RWPE1 (cell line): ENCODE data around the gene TMEM170B.

Source experiments
- CTCF ChIA-PET: fragments of 350-600 bp; sonication (Branson Sonifier 250); formaldehyde crosslinking; extraction: SDS; loops from one replicate; lab custom pipeline; 2021; lab: Yijun Ruan, JAX
- POLR2A ChIA-PET: fragments of 400-600 bp; formaldehyde crosslinking; extraction: SDS; loops from one replicate; lab custom pipeline; 2020; ENCODE audit warnings: antibody characterized with exemption; ENCODE audit not compliant: low non-redundant PET; lab: Yijun Ruan, JAX
- DNase-seq: peaks from one replicate; pipeline ENCODE4 v3.0.0; 2012; ENCODE audit warnings: low spot score
- H3K27ac ChIP-seq: fragments of 450-650 bp; 2 replicates; pipeline ENCODE4 v1.5.1; 2017
- TF ChIP-seq, protein P1 (sequence below): fragments of 450-650 bp; conservative IDR thresholded peaks from 2 replicates; pipeline ENCODE4 v1.5.1; 2017; ENCODE audit warnings: low read depth, mild to moderate bottlenecking

Gene TMEM170B

GRCh38 chr6:11500008-11500407 lies 37.5 kb upstream of the TMEM170B start:
- CTCF ChIA-PET, result interaction anchor here (0.6 kb wide), 1 partner anchor 1488 kb away, joined by 3 read pairs; no protein-coding TSS in a partner anchor
- no peak overlapping the region for H3K27ac ChIP-seq
- DNase-seq, result peak; percentile 31
- TF ChIP-seq, protein P1, sequence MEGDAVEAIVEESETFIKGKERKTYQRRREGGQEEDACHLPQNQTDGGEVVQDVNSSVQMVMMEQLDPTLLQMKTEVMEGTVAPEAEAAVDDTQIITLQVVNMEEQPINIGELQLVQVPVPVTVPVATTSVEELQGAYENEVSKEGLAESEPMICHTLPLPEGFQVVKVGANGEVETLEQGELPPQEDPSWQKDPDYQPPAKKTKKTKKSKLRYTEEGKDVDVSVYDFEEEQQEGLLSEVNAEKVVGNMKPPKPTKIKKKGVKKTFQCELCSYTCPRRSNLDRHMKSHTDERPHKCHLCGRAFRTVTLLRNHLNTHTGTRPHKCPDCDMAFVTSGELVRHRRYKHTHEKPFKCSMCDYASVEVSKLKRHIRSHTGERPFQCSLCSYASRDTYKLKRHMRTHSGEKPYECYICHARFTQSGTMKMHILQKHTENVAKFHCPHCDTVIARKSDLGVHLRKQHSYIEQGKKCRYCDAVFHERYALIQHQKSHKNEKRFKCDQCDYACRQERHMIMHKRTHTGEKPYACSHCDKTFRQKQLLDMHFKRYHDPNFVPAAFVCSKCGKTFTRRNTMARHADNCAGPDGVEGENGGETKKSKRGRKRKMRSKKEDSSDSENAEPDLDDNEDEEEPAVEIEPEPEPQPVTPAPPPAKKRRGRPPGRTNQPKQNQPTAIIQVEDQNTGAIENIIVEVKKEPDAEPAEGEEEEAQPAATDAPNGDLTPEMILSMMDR, result no peak
- POLR2A ChIA-PET, result no interaction called here

DNA sequence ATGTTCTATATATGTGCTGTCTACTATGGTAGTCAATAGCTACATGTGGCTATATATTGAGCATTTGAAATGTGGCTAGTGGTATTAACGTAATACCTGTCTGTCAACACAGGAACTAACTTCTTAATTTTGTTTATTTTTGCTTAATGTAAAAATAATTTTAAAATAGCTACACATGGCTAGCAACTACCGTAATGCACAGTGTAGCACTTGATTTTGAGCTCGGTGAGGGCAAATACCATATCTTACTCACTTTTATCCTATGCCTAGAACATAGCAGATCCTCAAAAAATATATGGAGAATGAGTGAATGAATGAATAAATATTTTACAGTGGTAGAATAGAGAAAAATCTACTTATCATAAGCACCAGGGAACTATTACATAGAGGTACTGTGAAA lies 28.1 kb upstream of the TMEM170B start:
- ChIA-PET POLR2A (no interaction called here), CTCF (interaction anchor here (0.8 to 1.0 kb wide), 2 partner anchors 9 to 14 kb away, joined by 3 to 4 read pairs; no protein-coding TSS in a partner anchor)
- no peak overlapping the region for H3K27ac ChIP-seq
- no peak for DNase-seq
- TF ChIP-seq, protein P1, result no peak

DNA sequence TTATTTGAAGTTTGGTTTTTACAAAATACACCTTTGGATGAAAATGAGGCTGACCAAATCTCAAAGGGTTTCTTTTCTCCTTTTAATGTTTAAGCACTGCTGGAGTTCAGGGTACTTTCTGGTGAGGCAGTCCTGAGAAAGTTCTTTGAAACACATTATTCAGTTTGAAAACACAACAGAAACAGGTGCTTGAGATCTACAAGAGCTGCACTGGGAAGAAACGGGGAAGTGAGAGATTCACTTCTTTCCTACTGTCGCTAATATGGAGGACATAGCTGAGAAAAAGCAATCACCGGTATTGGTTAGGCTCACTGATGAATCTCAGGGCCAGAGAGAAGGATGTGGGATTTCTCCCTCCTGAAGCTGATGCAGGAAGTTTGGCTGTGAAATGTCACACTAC lies 22.9 kb upstream of the TMEM170B start:
- ChIA-PET CTCF (no interaction called here), POLR2A (no interaction called here)
- TF ChIP-seq, protein P1, result no peak
- H3K27ac ChIP-seq, result no peak overlapping the region
- no peak for DNase-seq

DNA sequence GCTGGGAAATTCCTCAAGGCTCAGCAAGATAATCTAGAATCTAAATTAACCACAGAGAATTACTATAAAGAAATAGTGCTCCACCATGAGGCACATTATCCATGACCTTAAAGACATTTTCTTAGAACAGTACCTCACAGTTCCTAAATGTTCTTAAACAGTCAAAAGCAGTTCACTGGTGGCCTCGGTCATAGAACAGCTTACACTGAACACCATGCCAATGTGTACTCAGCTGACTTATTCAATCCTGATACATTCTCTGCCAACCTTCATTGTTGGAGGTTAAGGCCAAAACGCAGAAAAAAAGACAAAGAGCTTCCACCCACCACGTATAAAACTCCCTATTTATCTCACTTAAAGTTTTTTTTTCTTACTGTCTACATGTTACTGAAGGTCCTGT lies 21.8 kb upstream of the TMEM170B start:
- no peak overlapping the region for H3K27ac ChIP-seq
- DNase-seq, result no peak
- ChIA-PET POLR2A (no interaction called here), CTCF (interaction anchor here (0.7 to 0.8 kb wide), 2 partner anchors 13 to 16 kb away, joined by 3 read pairs; no protein-coding TSS in a partner anchor)
- TF ChIP-seq, protein P1, result no peak

- POLR2A ChIA-PET, result no interaction called here
- no peak for DNase-seq
- H3K27ac ChIP-seq, result no peak overlapping the region
- CTCF ChIA-PET, result no interaction called here
- TF ChIP-seq, protein P1, result no peak
These were observed 14.5 kb upstream of the TMEM170B start for GRCh38 chr6:11522812-11523605.

GRCh38 chr6:11525468-11526155 lies 11.9 kb upstream of the TMEM170B start:
- CTCF ChIA-PET, result interaction anchor here (0.9 kb wide), 1 partner anchor 50 kb away, joined by 3 read pairs; no protein-coding TSS in a partner anchor
- no peak overlapping the region for H3K27ac ChIP-seq
- POLR2A ChIA-PET, result no interaction called here
- TF ChIP-seq, protein P1, result no peak
- no peak for DNase-seq
